ENCODE measurements around the gene GRK5.

Gene GRK5

DNA sequence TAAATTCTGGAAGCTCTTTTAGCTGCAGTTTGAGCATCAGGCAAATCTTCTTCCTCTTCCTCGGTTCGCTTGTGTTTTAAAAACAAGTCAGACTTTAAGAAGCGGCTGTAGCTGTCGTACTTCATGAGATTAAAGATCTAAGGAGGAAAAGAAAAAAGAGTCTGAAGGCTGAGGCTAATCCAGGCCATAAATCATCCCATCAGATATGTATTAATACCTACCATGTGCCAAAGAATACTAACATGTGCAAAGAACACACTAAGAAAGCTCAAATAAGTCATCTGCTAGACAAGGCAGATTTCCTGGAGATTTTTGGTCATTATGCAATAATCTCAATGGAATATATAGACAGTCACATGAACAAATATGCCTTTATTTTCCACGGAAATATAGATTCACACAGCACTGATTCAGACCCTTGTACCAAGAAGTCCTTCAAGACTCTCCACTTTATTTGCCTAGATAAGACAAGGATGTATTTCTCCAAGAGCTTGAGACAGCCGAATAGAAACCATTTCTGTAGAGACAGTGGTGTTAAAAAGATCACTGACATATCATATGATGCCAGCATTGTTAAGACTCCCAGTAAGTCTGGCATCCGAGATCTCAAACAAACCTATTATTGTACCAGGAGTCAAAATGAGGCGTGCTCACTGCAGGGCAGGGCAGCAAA, 292.9 kb downstream of the GRK5 start:
- TF ChIP-seq CTCF (IDR thresholded peaks at IDR 0.05), result no peak
- Histone ChIP-seq H3K27me3 (ENCODE audit: control insufficient read depth, insufficient read depth, low read length) (no peaks in the 10 kb centered on the region), H3K4me1 (no peaks in the 10 kb centered on the region), H3K79me2 (no peaks in the 10 kb centered on the region), H3K4me2 (ENCODE audit: low read length) (no peak overlapping the region), H3K9ac (no peak overlapping the region), H3K4me3 (ENCODE audit: low read depth, low read length) (no peak overlapping the region), H2AFZ (no peak overlapping the region), H3K9me3 (ENCODE audit: control insufficient read depth, low read length) (no peaks in the 10 kb centered on the region), H3K36me3 (ENCODE audit: control insufficient read depth, insufficient read depth, low read length) (no peaks in the 10 kb centered on the region), H3K27ac (no peak overlapping the region)

- H3K4me1 ChIP-seq, result no peaks in the 10 kb centered on the region
- no peak overlapping the region for H2AFZ ChIP-seq
- no peaks in the 10 kb centered on the region for H3K36me3 ChIP-seq (ENCODE audit: control insufficient read depth, insufficient read depth, low read length)
- no peak overlapping the region for H3K4me2 ChIP-seq (ENCODE audit: low read length)
- TF ChIP-seq CTCF (IDR thresholded peaks at IDR 0.05), result no peak
- no peaks in the 10 kb centered on the region for H3K9me3 ChIP-seq (ENCODE audit: control insufficient read depth, low read length)
- H3K4me3 ChIP-seq (ENCODE audit: low read depth, low read length), result no peak overlapping the region
- no peak overlapping the region for H3K9ac ChIP-seq
- no peaks in the 10 kb centered on the region for H3K79me2 ChIP-seq
- H3K27me3 ChIP-seq (ENCODE audit: control insufficient read depth, insufficient read depth, low read length), result no peaks in the 10 kb centered on the region
- H3K27ac ChIP-seq, result no peak overlapping the region
Observed at GRCh38 chr10:119500821-119501220, 293.4 kb downstream of the GRK5 start.

- H3K27me3 ChIP-seq (ENCODE audit: control insufficient read depth, insufficient read depth, low read length), result no peaks in the 10 kb centered on the region
- H3K36me3 ChIP-seq (ENCODE audit: control insufficient read depth, insufficient read depth, low read length), result no peaks in the 10 kb centered on the region
- no peak overlapping the region for H2AFZ ChIP-seq
- H3K9ac ChIP-seq, result no peak overlapping the region
- no peaks in the 10 kb centered on the region for H3K4me1 ChIP-seq
- no peak overlapping the region for H3K4me2 ChIP-seq (ENCODE audit: low read length)
- H3K9me3 ChIP-seq (ENCODE audit: control insufficient read depth, low read length), result no peaks in the 10 kb centered on the region
- no peak overlapping the region for H3K4me3 ChIP-seq (ENCODE audit: low read depth, low read length)
- H3K79me2 ChIP-seq, result no peaks in the 10 kb centered on the region
- TF ChIP-seq CTCF (IDR thresholded peaks at IDR 0.05), result no peak
- H3K27ac ChIP-seq, result no peak overlapping the region
Observed at GRCh38 chr10:119501690-119502089, 294.3 kb downstream of the GRK5 start.

GRCh38 chr10:119502209-119502608, 294.8 kb downstream of the GRK5 start:
- Histone ChIP-seq H3K79me2 (no peaks in the 10 kb centered on the region), H3K4me1 (no peaks in the 10 kb centered on the region), H2AFZ (no peak overlapping the region), H3K27me3 (ENCODE audit: control insufficient read depth, insufficient read depth, low read length) (no peaks in the 10 kb centered on the region), H3K36me3 (ENCODE audit: control insufficient read depth, insufficient read depth, low read length) (no peaks in the 10 kb centered on the region), H3K4me2 (ENCODE audit: low read length) (no peak overlapping the region), H3K27ac (no peak overlapping the region), H3K9me3 (ENCODE audit: control insufficient read depth, low read length) (no peaks in the 10 kb centered on the region), H3K4me3 (ENCODE audit: low read depth, low read length) (no peak overlapping the region), H3K9ac (no peak overlapping the region)
- no peak for TF ChIP-seq CTCF (IDR thresholded peaks at IDR 0.05)

DNA sequence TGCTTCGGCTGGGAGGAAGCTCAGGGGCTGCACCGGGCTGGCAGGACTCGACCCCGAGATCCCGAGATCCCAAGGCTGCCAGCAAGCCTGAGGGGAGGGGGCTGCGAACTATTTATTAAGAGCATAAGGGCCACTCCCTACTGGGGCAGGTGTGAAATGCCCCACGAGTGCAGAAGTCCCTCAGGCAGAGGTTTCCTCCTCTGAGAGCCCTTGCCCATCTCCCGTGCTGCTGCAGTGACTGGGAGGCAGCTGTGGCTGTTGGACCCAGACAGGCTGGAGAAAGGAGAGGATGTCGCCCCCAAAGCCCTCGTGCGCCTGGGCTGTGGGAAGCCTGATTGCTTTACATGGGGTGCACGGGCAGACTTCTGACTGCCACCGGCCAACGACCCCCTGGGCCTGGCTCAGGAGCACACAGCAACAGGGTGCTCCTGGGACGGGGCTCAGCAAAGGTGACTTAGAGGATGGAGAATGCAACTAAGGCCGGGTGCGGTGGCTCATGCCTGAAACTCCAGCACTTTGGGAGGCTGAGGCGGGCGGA, 295.3 kb downstream of the GRK5 start:
- H3K4me2 ChIP-seq (ENCODE audit: low read length), result no peak overlapping the region
- H3K79me2 ChIP-seq, result no peaks in the 10 kb centered on the region
- no peaks in the 10 kb centered on the region for H3K4me1 ChIP-seq
- H3K36me3 ChIP-seq (ENCODE audit: control insufficient read depth, insufficient read depth, low read length), result no peaks in the 10 kb centered on the region
- no peak overlapping the region for H3K27ac ChIP-seq
- no peak overlapping the region for H3K9ac ChIP-seq
- H3K27me3 ChIP-seq (ENCODE audit: control insufficient read depth, insufficient read depth, low read length), result no peaks in the 10 kb centered on the region
- TF ChIP-seq CTCF (IDR thresholded peaks at IDR 0.05), result no peak
- no peak overlapping the region for H3K4me3 ChIP-seq (ENCODE audit: low read depth, low read length)
- no peak overlapping the region for H2AFZ ChIP-seq
- no peaks in the 10 kb centered on the region for H3K9me3 ChIP-seq (ENCODE audit: control insufficient read depth, low read length)
